GM21528 (cell line): ENCODE measurements around the gene SIRT3.
"Not testable (repeated sequence)": the region's sequence is repeated elsewhere in the genome, so short reads cannot be mapped to it uniquely, and the experiment has no call there.

Source experiments
- ATAC-seq: cut with Tn5 transposase; IDR thresholded peaks from one replicate; pipeline ENCODE4 v1.9.1; 2021; ENCODE audit warnings: mild to moderate bottlenecking, moderate library complexity; ENCODE audit not compliant: unreplicated experiment, low FRiP score

The SIRT3 gene

GRCh38 chr11:249062-249461 lies 12.9 kb upstream of the SIRT3 start:
- ATAC-seq, result no peak

- no peak for ATAC-seq
These were observed 8.2 kb upstream of the SIRT3 start for GRCh38 chr11:244376-244775.

- ATAC-seq, result no peak
These were observed 5.5 kb upstream of the SIRT3 start for GRCh38 chr11:241634-242033.

- ATAC-seq, result no peak
These were observed 4.2 kb upstream of the SIRT3 start for GRCh38 chr11:240315-240714.

GRCh38 chr11:238346-238745 lies 2.2 kb upstream of the SIRT3 start:
- ATAC-seq, result not testable (repeated sequence)

GRCh38 chr11:236774-237767 lies 929 bp upstream of the SIRT3 start, which contains the start of gene PSMD13:
Gene PSMD13 (plus strand): TSS chr11:236976. CDS start chr11:237050, 74 bp downstream.
- peak; percentile 74 for ATAC-seq

- ATAC-seq, result peak; percentile 17
These were observed 539 bp downstream of the SIRT3 start for GRCh38 chr11:235609-235996.

- no peak for ATAC-seq
These were observed 962 bp downstream of the SIRT3 start for GRCh38 chr11:235180-235579.

GRCh38 chr11:232783-233565 lies 3.2 kb downstream of the SIRT3 start:
- no peak for ATAC-seq

- ATAC-seq, result no peak
These were observed 5.7 kb downstream of the SIRT3 start for GRCh38 chr11:230431-230830.

- ATAC-seq, result no peak
These were observed 8.2 kb downstream of the SIRT3 start for GRCh38 chr11:227824-228379.

GRCh38 chr11:225734-226453 lies 10.2 kb downstream of the SIRT3 start:
- no peak for ATAC-seq

- no peak for ATAC-seq
These were observed 11.7 kb downstream of the SIRT3 start for GRCh38 chr11:224424-224823.

- no peak for ATAC-seq
These were observed 12.3 kb downstream of the SIRT3 start for GRCh38 chr11:223884-224283.

- no peak for ATAC-seq
These were observed 12.9 kb downstream of the SIRT3 start for GRCh38 chr11:223026-223789.

GRCh38 chr11:221998-222789 lies 13.9 kb downstream of the SIRT3 start:
- ATAC-seq, result no peak

- ATAC-seq, result no peak
These were observed 14.6 kb downstream of the SIRT3 start for GRCh38 chr11:221539-221938.

- ATAC-seq, result not testable (repeated sequence)
These were observed 15.4 kb downstream of the SIRT3 start for GRCh38 chr11:220641-221215.
